ENCODE measurements around the gene GHRL. TPM values are rescaled to one million over a fixed set of nuclear protein-coding genes. Genes with fewer than 3 reads are reported as not detected.
"Not testable (repeated sequence)": the region's sequence is repeated elsewhere in the genome, so short reads cannot be mapped to it uniquely, and the experiment has no call there.

GHRL gene
- total RNA-seq, 1 experiment from 2014 or later, result 0.21 TPM

GRCh38 chr3:10268930-10269329 lies 23.8 kb downstream of the GHRL start:
- H3K36me3 ChIP-seq, result peaks cover 64% of the 10 kb centered on the region
- H3K27me3 ChIP-seq (replicated peaks), result no peaks in the 10 kb centered on the region
- H3K9me3 ChIP-seq (replicated peaks), result no peaks in the 10 kb centered on the region
- no peak overlapping the region for H3K4me3 ChIP-seq
- DNase-seq (ENCODE audit: low read depth in 1 of 2, low spot score in 2 of 2), result no peak
- no peak overlapping the region for H3K27ac ChIP-seq
- no peaks in the 10 kb centered on the region for H3K4me1 ChIP-seq (replicated peaks)

- Histone ChIP-seq H3K4me1 (replicated peaks) (no peaks in the 10 kb centered on the region), H3K27ac (no peak overlapping the region), H3K36me3 (peaks cover 66% of the 10 kb centered on the region), H3K9me3 (replicated peaks) (no peaks in the 10 kb centered on the region), H3K27me3 (replicated peaks) (no peaks in the 10 kb centered on the region), H3K4me3 (no peak overlapping the region)
- DNase-seq (ENCODE audit: low read depth in 1 of 2, low spot score in 2 of 2), result no peak
Measured at GRCh38 chr3:10268116-10268515, 24.6 kb downstream of the GHRL start.

GRCh38 chr3:10266936-10267335 lies 25.8 kb downstream of the GHRL start:
- not testable (repeated sequence) for H3K4me1 ChIP-seq (replicated peaks); H3K27me3 ChIP-seq (replicated peaks); H3K4me3 ChIP-seq; DNase-seq (ENCODE audit: low read depth in 1 of 2, low spot score in 2 of 2); H3K27ac ChIP-seq; H3K9me3 ChIP-seq (replicated peaks)
- H3K36me3 ChIP-seq, result peaks cover 65% of the 10 kb centered on the region

- H3K4me1 ChIP-seq (replicated peaks), result no peaks in the 10 kb centered on the region
- DNase-seq (ENCODE audit: low read depth in 1 of 2, low spot score in 2 of 2), result no peak
- no peaks in the 10 kb centered on the region for H3K27me3 ChIP-seq (replicated peaks)
- no peaks in the 10 kb centered on the region for H3K9me3 ChIP-seq (replicated peaks)
- no peak overlapping the region for H3K4me3 ChIP-seq
- no peak overlapping the region for H3K27ac ChIP-seq
- peaks cover 65% of the 10 kb centered on the region for H3K36me3 ChIP-seq
Measured at GRCh38 chr3:10265833-10266232, 26.9 kb downstream of the GHRL start.

- H3K4me3 ChIP-seq, result no peak overlapping the region
- H3K27ac ChIP-seq, result no peak overlapping the region
Measured at GRCh38 chr3:10263646-10264363, 28.9 kb downstream of the GHRL start.

GRCh38 chr3:10262027-10262426 lies 30.7 kb downstream of the GHRL start:
- H3K27me3 ChIP-seq (replicated peaks), result no peaks in the 10 kb centered on the region
- peaks cover 41% of the 10 kb centered on the region for H3K36me3 ChIP-seq
- H3K4me1 ChIP-seq (replicated peaks), result no peaks in the 10 kb centered on the region
- no peak for DNase-seq (ENCODE audit: low read depth in 1 of 2, low spot score in 2 of 2)
- no peak overlapping the region for H3K4me3 ChIP-seq
- no peaks in the 10 kb centered on the region for H3K9me3 ChIP-seq (replicated peaks)
- H3K27ac ChIP-seq, result no peak overlapping the region

More at GRCh38 chr3:10263646-10264363, 28.9 kb downstream of the GHRL start:
- Histone ChIP-seq H3K36me3 (peaks cover 57% of the 10 kb centered on the region), H3K27me3 (replicated peaks) (no peaks in the 10 kb centered on the region), H3K4me1 (replicated peaks) (no peaks in the 10 kb centered on the region), H3K9me3 (replicated peaks) (no peaks in the 10 kb centered on the region)
- peak in 1 of 2 experiments; percentile 9 for DNase-seq (ENCODE audit: low read depth in 1 of 2, low spot score in 2 of 2)

GRCh38 chr3:10260211-10260701 lies 32.5 kb downstream of the GHRL start:
- Histone ChIP-seq H3K9me3 (replicated peaks) (no peaks in the 10 kb centered on the region), H3K27me3 (replicated peaks) (no peaks in the 10 kb centered on the region), H3K4me1 (replicated peaks) (no peaks in the 10 kb centered on the region), H3K36me3 (peaks cover 40% of the 10 kb centered on the region), H3K27ac (no peak overlapping the region), H3K4me3 (no peak overlapping the region)
- DNase-seq (ENCODE audit: low read depth in 1 of 2, low spot score in 2 of 2), result no peak

GRCh38 chr3:10259798-10260197 lies 32.9 kb downstream of the GHRL start:
- no peaks in the 10 kb centered on the region for H3K9me3 ChIP-seq (replicated peaks)

GRCh38 chr3:10259036-10259435 lies 33.7 kb downstream of the GHRL start:
- Histone ChIP-seq H3K27me3 (replicated peaks) (no peaks in the 10 kb centered on the region), H3K4me1 (replicated peaks) (no peaks in the 10 kb centered on the region), H3K9me3 (replicated peaks) (no peaks in the 10 kb centered on the region), H3K4me3 (no peak overlapping the region), H3K36me3 (peaks cover 42% of the 10 kb centered on the region), H3K27ac (no peak overlapping the region)
- no peak for DNase-seq (ENCODE audit: low read depth in 1 of 2, low spot score in 2 of 2)

More at GRCh38 chr3:10259798-10260197, 32.9 kb downstream of the GHRL start:
- no peak for DNase-seq (ENCODE audit: low read depth in 1 of 2, low spot score in 2 of 2)
- Histone ChIP-seq H3K36me3 (peaks cover 40% of the 10 kb centered on the region), H3K27me3 (replicated peaks) (no peaks in the 10 kb centered on the region), H3K4me1 (replicated peaks) (no peaks in the 10 kb centered on the region), H3K27ac (no peak overlapping the region), H3K4me3 (no peak overlapping the region)

- Histone ChIP-seq H3K4me1 (replicated peaks) (no peaks in the 10 kb centered on the region), H3K27ac (no peak overlapping the region), H3K36me3 (peaks cover 43% of the 10 kb centered on the region), H3K4me3 (no peak overlapping the region), H3K9me3 (replicated peaks) (no peaks in the 10 kb centered on the region), H3K27me3 (replicated peaks) (no peaks in the 10 kb centered on the region)
- no peak for DNase-seq (ENCODE audit: low read depth in 1 of 2, low spot score in 2 of 2)
Measured at GRCh38 chr3:10255835-10256234, 36.9 kb downstream of the GHRL start.

- peaks cover 20% of the 10 kb centered on the region for H3K4me1 ChIP-seq (replicated peaks)
- no peaks in the 10 kb centered on the region for H3K27me3 ChIP-seq (replicated peaks)
- H3K4me3 ChIP-seq, result no peak overlapping the region
- peaks cover 51% of the 10 kb centered on the region for H3K36me3 ChIP-seq
- no peak overlapping the region for H3K27ac ChIP-seq
- DNase-seq (ENCODE audit: low read depth in 1 of 2, low spot score in 2 of 2), result no peak
- H3K9me3 ChIP-seq (replicated peaks), result no peaks in the 10 kb centered on the region
Measured at GRCh38 chr3:10253731-10254130, 39.0 kb downstream of the GHRL start.

- H3K9me3 ChIP-seq (replicated peaks), result no peaks in the 10 kb centered on the region
- H3K4me1 ChIP-seq (replicated peaks), result peaks cover 26% of the 10 kb centered on the region
- no peak overlapping the region for H3K27ac ChIP-seq
- no peak overlapping the region for H3K4me3 ChIP-seq
- no peak for DNase-seq (ENCODE audit: low read depth in 1 of 2, low spot score in 2 of 2)
- H3K36me3 ChIP-seq, result peaks cover 53% of the 10 kb centered on the region
- H3K27me3 ChIP-seq (replicated peaks), result no peaks in the 10 kb centered on the region
Measured at GRCh38 chr3:10251006-10251405, 41.7 kb downstream of the GHRL start.

- no peaks in the 10 kb centered on the region for H3K27me3 ChIP-seq (replicated peaks)
- no peak overlapping the region for H3K27ac ChIP-seq
- H3K9me3 ChIP-seq (replicated peaks), result no peaks in the 10 kb centered on the region
- peak in 1 of 2 experiments; percentile 9 for DNase-seq (ENCODE audit: low read depth in 1 of 2, low spot score in 2 of 2)
- peaks cover 47% of the 10 kb centered on the region for H3K36me3 ChIP-seq
- peaks cover 26% of the 10 kb centered on the region for H3K4me1 ChIP-seq (replicated peaks)
- peak overlapping the region; percentile 86 for H3K4me3 ChIP-seq
Measured at GRCh38 chr3:10249833-10250232, 42.9 kb downstream of the GHRL start.

- no peaks in the 10 kb centered on the region for H3K27me3 ChIP-seq (replicated peaks)
- DNase-seq (ENCODE audit: low read depth in 1 of 2, low spot score in 2 of 2), result no peak
- peak overlapping the region; percentile 64 for H3K27ac ChIP-seq
- peaks cover 46% of the 10 kb centered on the region for H3K36me3 ChIP-seq
- H3K4me1 ChIP-seq (replicated peaks), result peaks cover 26% of the 10 kb centered on the region
- H3K4me3 ChIP-seq, result peak overlapping the region; percentile 86
- no peaks in the 10 kb centered on the region for H3K9me3 ChIP-seq (replicated peaks)
Measured at GRCh38 chr3:10248984-10249748, 43.6 kb downstream of the GHRL start.
